OCI-LY3 (cell line): Measurements from ENCODE around the gene RLIM.

ENCODE experiments used
- CTCF ChIP-seq: fragments of 200-600, 300-600 bp; sonication (generic); IDR thresholded peaks from 2 replicates; pipeline ENCODE4 v1.5.1; 2014; ENCODE audit warnings: antibody characterized with exemption, low read length, low read depth
- EZH2phosphoT487 ChIP-seq: fragments of 200-600 bp; shearing (Covaris generic); IDR thresholded peaks from 2 replicates; pipeline ENCODE4 v1.6.1; 2018; ENCODE audit warnings: antibody characterized with exemption, mixed run types, low read depth

- TF ChIP-seq CTCF: no peak
- no peak for TF ChIP-seq EZH2phosphoT487
Observed at GRCh38 chrX:74536832-74537371, 77.5 kb downstream of the RLIM start.
